HG02852 (cell line): ENCODE results near the gene CRTAP.
"Not testable (repeated sequence)": the region's sequence is repeated elsewhere in the genome, so short reads cannot be mapped to it uniquely, and the experiment has no call there.

Experiments
- ATAC-seq: cut with Tn5 transposase; IDR thresholded peaks from one replicate; pipeline ENCODE4 v1.9.1; 2021; ENCODE audit warnings: mild to moderate bottlenecking, moderate library complexity; ENCODE audit not compliant: unreplicated experiment

Gene CRTAP

GRCh38 chr3:33113772-33114621 lies at the start of gene CRTAP:
TSS of gene CRTAP (plus strand) at chr3:33114014. CDS start at chr3:33114078, 64 bp downstream.
- ATAC-seq, result peak; percentile 76

DNA sequence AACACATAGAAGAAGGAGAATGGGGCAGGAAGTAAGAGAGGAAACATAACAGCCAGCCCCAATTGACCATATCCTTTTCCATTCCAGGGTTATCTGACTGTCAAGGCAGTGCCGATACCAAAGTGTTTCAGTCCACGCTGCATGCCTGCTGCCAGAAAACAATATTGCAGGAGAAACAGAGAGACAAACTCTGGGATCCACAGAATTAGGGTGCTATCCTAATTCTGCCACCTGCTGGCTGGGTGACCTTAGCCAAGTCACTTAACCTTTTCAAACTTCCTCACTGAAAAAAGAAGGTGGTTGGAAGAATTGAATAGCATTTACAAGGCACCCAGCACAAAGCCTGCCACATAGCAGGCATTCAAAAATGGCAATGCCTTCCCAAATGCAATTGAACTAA lies 48.9 kb upstream of the CRTAP start:
- no peak for ATAC-seq

DNA sequence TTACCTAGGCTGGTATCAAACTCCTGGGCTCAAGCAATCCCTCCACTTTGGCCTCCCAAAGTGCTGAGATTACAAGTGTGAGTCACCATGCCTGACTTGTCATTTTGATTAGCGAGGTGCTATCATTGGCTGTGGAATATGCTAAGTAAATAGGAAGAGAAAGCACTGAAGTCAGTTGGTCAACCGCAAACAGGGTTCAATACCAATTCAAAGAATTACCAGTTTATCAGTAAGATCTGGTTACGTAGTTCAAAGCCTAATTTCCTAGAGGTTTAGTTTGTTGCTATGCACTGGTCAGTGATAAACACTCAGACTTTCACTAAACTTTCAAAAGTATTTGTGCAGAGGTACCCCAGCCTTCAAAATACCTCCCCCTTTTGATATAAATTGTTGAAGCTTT lies 46.3 kb upstream of the CRTAP start:
- ATAC-seq, result no peak

GRCh38 chr3:33069862-33070261 lies 44.0 kb upstream of the CRTAP start:
- ATAC-seq, result not testable (repeated sequence)

DNA sequence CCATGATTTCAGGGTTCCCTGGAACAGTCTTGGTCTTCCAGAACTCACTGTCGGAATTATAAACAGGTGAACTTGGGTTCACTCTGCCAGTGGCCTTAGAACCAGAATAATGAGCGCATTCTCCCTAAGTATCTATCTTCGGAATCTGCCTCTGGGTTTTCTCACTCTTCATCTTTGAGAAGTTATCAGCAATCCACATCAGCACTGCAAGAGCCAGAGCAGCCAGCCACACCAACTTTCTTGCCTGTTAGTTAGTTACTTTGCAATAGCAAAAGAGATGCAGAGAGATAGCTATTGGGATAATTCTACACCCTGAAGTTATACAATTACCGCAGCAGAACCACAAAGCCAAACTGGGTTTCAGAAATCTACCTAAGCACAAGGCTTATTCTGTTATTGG lies 42.6 kb upstream of the CRTAP start:
- no peak for ATAC-seq

- ATAC-seq, result no peak
Observed at GRCh38 chr3:33071946-33072345, 41.9 kb upstream of the CRTAP start.

DNA sequence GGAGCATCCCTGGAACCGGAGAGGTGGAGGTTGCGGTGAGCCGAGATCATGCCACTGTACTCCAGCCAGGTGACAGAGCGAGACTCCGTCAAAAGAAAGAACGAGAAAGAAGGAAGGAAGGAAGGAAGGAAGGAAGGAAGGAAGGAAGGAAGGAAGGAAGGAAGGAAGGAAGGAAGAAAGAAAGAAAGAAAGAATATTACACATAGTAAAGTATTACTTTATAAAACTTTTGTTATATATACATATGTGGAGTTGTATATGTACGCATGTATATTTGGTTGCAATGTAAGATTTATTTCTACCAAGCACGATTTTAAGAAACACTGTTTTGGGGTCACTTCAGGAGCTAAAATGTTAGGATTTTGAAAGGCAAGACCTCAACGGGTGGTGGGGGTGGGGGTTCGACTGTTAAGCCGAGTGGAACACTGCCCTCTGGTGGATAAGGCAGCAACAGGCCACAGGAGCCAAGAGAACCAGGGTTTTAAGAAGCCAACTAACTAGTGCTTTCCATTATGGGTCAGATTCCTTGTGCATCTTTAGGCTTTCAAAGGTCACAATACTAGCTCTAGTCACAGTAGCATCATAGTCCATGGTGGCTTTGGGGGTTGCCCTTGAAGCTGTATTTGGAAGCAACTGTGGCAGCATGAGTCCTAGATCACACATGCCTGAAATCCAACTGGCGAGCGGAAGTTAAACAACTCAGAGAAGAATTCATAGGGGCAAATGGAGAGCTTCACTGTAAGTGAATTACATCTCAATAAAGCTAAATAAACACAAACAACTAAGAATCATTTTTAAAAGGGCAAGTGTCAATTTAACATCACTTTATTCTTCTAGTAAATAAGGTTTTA lies 39.4 kb upstream of the CRTAP start:
- peak; percentile 59 for ATAC-seq

DNA sequence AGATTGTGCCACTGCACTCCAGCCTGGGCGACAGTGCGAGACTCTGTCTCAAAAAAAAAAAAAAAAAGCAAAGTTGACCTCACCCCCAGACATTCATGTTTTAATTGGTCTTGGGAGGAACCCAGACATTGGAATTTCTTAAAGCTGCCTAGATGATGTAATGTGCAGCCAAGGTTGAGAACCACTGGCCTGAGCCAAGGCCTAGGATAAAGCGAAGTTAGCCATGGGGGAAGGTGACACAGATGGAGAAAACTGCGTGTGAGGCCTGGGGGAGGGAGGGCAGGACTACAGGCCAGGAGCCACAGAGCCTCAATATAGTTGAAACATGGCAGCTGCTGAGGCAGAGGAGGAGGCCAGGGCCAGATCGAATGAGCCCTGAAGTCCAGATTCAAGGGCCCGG lies 37.8 kb upstream of the CRTAP start:
- ATAC-seq, result no peak

- no peak for ATAC-seq
Observed at GRCh38 chr3:33076952-33077351, 36.9 kb upstream of the CRTAP start.

- ATAC-seq, result no peak
Observed at GRCh38 chr3:33077976-33078375, 35.8 kb upstream of the CRTAP start.

DNA sequence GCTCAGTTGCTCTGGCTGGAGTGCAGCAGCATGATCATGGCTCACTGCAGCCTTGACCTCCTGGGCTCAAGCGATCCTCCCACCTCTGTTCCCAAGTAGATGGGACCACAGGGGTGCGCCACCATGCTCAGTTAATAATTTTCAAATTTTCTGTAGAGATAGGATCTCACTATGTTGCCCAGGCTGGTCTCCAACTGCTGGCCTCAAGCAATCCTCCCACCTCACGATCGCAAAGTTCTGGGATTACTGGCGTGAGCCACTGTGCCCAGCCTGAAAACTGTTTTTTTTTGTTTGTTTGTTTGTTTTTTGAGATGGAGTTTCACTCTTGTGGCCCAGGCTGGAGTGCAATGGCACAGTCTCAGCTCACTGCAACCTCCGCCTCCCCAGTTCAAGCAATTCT lies 34.0 kb upstream of the CRTAP start:
- ATAC-seq, result not testable (repeated sequence)

DNA sequence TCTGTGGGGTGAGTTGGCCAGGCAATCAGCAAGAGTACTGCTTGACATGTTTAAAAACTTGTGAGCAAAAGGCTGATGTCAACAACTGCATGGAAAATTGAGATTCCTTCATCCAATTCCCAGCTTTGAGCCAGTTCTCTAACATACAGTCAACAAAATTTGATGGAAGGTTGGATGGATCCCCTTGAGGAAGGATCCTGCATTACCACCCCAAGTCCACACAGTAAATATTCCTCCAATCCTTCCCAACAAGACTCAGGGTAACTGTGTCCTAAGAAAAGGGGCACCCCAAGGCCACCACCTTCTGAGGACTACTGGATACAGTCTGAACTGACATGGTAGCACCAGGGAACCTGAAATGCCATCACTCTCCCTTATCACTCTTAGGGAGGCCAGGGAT lies 32.0 kb upstream of the CRTAP start:
- ATAC-seq, result no peak

- ATAC-seq, result no peak
Observed at GRCh38 chr3:33083958-33084357, 29.9 kb upstream of the CRTAP start.

DNA sequence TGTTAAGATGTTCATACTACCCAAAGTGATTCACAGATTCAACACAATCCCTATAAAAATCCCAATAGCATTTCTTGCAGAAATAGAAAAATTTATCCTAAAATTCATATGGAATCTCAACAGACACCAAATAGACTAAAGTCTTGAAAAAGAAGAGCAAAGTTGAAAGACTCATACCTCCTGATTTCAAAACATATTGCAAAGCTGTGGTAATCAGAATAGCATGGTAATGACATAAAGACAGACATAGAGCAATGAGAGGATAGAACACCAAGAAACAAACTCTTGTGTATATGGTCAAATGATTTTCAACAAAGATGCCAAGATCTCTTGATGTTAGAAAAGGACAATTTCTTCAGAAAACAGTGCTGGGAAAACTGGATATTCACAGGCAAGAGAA lies 25.1 kb upstream of the CRTAP start:
- ATAC-seq, result no peak

DNA sequence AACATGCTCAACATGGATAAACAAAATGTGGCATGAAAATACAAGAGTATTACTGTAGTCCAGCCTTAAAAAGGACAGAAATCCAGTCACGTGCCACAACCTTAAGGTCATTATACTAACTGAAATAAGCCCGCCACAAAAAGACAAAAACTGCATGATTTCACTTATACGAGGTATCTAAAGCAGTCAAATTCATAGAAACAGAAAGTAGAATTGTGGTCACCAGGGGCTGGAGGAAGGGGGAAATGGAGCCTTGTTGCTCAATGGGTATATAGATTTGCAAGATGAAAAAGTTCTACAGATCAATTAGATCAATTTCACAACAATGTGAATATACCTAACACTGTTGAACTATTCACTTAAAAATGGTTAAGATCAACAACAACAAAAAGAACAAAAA lies 24.3 kb upstream of the CRTAP start:
- ATAC-seq, result peak; percentile 85

DNA sequence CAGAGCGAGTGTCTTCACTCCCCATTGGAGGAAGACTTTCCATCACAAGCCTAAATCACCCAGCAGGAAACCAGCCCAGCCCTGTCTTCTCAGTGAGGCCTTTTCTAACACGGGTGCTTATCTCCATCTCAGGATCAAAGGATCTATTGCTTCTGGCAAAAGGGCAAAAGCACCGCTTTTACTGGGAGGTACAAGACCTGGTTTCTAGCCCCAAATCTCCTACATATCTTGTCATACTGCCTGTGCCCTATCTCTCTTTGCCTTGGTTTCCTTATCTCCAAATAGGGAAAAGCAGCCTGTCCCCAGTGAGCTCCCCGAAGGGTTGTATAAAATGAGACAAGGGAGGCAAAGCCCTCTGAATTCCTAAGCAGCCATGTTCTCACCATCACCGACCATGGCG lies 22.1 kb upstream of the CRTAP start:
- ATAC-seq, result no peak

- no peak for ATAC-seq
Observed at GRCh38 chr3:33092496-33093254, 21.1 kb upstream of the CRTAP start.

DNA sequence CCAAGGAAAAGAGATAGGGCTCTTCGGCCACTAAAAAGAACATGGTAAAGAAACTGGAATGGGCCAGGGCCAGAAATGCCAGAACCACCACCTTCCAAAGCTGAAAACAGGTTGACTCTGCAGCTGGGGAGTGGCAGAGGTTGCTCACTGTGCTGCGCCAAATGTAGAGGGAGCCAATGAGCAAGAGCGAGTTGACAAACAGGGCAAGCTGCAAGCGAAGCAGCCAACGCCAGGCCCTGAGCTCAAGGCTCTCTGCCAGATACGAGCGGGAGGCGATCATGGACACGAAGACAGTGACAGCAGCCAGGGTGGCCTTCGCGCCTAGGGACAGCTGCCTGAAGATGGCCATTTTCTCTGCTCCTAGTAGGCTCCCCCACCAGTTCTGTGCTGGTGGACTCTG lies 20.0 kb upstream of the CRTAP start:
- ATAC-seq, result no peak

GRCh38 chr3:33095436-33095835 lies 18.4 kb upstream of the CRTAP start:
- ATAC-seq, result no peak

DNA sequence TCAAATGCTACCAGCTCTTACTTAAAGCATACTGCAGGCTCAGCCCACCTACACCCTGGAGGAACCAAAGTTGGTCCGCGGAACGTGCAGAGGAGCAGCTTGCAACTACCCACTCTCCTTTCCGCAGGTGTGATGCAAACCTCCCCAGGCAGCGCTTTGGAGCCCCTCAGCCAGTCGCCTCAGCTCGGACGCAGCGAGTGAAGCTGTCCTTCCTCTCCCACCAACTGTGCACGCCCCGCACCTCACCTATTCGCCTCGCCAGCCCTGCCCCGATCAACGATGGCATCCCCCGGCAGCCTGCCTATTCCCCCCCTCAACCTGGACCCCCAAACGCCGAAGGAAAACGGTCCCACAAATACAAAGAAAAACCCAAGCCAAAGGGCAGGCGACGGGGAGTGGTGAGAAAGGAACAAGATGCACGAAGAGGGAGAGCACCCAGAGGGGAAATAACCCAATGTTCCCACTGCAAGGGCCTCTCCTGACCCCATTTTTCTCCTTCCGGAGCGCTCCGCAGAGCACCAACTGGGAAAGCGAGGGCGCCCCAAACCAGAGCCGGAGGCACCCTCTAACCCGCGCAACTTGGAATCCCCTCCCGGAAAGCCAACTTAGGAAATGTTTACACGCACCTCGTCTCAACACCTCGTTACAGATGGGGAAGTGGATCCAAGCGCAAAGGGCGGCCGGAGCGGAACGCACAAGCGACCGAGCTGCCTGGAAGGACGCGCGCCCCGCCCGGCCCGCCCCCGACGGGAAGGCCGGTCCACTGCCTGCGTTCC lies 17.5 kb upstream of the CRTAP start:
- ATAC-seq, result peak; percentile 51
